ENCODE results near the gene AGRN.
"Not testable (repeated sequence)": the region's sequence is repeated elsewhere in the genome, so short reads cannot be mapped to it uniquely, and the experiment has no call there.

The AGRN gene

DNA sequence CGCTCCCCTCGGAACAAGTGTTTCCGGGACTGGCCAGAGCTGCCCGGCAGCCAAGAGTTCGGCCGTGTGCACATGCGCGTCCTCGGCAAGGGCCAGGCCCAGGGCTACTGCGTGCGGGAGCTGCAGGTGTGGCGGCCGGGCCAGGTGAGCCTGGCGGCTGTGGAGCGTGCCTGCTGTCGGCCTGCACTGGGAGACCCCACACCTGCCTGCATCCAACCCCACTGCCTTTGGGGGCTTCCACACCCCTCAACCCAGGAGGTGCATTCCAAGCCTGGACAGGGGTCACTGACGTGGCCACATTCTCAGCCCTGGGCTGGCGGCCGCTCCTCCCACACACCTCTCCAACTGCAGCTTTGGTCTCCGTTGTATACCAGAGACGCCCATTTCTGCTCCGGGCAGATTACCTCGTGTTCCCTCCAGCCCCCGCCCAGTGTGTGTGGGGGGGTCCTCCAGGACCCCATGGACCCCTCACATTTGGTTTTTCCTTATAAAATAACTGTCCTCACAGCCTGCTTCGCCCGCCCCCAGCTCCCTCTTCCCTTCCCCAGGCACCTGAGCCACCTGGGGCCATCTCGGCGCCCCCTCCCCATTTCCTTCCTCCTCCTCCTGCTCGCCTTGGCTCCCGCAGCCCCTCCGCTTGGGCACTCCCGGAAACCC, 48.1 kb downstream of the AGRN start:
- DNase-seq: no peak

DNA sequence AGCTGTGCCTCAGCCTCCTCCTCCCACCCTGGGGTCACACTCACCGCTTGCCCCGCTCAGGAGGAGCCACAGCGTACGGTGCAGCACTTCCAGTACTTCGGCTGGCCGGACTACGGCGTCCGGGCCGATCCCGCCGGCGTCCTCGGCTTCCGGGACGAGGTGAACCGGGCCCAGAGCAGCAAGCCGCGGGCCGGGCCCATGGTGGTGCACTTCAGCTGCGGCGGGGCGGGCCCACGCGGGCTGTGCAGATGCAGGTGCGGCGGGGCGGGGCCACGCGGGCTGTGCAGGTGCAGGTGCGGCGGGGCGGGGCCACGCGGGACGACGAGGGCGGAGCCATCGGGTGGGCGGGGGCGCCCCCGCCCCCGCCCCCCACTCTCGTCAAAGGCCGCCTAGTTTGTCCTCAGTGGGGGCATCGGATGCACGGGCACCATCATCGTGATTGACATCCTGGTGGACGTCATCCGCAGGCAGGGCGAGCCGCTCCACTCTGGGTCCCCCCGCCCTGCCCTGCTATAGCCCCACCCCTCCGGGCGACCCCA, 48.7 kb downstream of the AGRN start:
- DNase-seq: peak; percentile 74 to 75

DNA sequence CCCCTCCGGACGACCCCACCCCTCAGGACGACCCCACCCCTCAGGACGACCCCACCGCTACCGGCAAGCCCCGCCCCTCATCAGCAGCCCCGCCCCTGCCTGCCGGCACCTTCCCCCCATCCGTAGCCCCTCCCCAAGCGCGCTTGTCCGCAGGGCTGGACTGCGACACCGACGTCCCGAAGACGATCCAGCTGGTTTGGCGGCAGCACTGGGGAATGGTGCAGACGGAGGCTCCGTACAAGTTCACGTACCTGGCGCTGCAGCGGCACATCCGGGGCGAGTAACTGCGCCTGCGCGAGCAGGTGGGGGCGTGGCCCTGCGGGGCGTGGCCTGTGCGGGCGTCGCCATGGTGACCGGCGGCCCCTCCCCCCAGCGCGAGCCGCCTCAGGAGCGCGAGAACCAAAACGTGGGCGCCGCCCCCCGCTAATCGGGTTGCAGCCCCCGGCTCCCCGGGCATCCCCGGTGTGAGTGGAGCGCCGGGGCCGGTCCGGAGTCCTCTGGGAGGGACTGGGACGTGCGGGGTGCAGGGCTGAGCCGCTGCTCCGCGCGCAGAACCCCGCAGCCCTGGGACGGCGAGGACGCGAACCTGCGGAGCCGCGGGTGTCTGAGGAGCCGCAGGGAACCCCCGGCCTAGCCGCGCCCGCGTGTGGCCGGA, 49.3 kb downstream of the AGRN start:
- DNase-seq: peak; percentile 85 to 92

DNA sequence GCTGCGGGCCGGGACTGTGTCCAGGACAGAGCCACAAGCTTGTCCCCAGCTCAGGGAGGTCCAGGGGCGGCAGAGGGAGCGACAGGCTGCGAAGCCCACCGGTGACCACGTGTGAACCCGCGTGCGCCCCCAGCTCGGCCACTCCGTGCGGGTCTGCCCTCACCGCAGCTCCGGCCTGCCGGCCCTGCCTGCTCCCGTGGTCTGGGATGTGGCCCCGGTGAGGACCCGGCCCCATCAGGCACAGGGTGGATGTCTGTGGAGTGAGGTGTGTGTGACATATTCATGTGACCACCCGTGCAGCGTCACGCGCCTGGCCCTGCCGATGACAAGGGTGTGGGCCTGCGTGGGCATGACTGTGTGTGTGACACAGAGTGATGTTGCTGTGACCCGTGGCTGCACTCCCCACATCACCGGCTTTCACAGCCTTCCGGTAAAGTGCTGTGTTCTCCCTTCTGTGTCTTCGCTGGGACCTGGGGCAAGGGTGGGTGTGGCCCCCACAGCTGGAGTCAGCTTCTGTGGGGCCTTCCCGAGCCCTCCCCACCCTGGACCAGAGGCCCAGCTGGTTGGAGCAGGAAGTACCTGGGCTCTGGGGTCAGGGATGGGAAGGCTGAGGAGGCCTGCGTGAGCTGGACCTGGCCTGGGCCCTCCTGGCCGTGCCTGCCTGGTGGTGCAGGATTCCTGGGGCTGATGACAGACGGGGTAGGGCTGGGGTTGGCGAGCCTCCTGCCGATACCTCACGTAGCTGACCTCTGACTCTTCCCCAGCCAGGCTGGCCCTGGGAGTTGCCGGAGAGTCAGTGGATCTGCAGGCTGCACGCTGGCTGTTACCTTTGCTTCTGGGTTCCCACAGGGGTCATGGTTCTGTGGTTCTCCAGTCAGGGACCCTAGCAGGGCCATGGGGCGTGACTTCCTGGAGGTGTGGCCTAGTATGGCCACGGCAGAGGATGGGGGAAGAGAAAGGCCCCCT, 50.1 kb downstream of the AGRN start:
- peak in 1 of 2 donors; percentile 6 for DNase-seq

DNA sequence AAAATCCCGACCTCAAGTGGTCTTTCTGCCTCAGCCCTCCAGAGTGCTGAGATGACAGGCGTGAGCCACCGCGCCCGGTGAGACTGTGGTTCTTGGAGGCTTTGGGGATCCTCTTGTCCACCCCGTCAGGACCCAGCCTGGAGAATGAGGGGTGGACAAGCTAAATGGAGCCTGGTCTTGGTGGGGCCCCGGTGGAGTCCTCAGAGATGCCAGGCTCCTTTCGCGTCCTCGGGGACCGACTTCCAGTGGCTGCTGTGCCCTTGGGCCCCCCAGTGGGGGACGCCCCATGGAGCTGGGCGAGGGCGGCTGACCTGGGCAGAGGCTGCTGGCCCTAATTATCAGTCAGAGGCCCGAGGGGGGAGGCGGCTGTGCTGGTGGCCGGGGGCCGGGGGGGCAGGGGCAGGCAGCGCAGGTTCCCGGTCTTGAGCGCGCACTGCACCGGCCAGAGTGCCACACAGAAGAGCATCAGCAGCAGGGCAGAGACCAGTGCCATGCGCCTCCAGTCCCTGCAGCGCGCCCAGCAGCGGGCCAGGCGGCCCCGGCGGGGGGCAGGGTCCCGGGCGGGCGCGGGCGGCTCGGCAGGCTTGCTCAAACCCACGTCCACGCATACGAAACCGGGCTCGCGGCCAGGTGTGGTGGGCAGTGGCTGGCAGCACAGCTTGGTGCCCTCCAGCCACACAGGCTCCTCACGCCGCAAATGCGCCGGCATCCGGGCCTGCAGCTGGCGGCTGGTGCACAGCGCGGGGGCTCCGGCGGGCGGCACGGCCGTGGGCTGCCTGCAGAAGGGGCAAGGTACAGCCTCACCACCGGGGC, 51.8 kb downstream of the AGRN start:
- no peak for DNase-seq

DNA sequence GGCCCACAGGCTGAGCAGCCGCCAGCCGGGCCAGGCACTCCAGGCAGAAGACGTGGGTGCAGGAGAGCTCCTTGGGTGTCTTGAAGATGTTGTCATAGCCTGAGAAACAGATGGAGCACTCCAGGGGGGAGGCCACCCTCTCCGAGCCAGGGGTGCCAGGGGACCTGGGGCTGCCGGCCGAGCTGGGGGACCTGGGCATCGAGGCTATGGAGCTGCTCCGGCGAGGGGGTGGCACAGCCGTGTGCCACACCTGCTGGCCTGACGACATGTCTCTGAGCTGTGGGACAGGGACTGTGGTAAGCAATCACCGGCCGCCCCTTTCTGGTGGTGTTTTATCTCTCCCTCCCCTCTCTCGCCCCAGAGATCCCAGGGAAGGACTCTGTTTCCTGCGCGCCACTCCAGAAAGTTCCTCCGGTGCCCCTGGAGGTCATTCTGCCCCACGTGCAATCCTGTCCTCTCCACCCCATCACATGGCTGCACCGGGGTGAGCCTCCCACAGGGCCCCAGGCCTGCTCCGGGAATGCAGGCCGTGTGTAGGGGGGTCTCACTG, 52.5 kb downstream of the AGRN start:
- DNase-seq: no peak

DNA sequence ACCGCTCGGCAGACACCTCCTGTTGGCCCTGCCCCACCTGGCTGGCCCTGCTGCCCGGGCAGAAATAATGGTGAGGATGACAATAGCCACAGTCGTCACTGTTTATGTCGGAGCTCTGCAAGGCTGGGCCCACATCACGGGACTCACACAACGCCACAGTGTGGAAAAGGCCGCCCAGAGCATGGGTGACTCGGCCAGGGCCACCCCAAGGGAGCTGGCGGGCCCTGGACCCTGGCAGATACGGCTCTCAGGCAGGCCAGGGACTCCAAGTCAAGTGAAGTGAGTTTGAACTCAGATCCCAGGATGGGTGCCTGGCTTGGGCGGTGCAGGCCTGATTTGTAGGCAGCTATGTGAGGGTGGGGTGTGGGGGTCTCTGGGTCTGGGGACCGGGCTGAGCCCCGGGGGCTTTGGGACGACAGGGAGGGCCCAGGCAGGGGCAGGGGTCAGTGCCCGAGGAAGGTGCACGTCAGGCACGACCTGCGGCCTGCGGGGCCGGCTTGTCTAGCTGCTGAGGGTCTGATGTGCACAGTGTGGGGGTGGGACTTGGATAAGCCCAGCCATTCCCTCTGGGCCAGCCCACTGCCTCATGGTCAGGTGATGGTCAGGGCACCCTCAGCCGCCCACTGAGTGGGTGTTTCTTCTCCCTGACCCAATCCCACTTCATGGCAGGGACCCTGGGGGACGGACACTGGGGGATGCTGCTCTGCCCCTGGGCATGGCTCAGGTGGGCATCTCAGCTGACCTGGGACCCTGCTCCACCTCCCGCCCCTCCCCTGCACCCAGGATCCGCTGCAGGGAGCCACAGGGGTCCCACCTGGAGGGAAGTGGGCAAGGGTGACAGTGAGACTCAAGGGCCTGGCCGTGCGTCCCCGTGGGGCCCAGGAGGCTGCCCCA, 53.2 kb downstream of the AGRN start:
- DNase-seq: no peak

DNA sequence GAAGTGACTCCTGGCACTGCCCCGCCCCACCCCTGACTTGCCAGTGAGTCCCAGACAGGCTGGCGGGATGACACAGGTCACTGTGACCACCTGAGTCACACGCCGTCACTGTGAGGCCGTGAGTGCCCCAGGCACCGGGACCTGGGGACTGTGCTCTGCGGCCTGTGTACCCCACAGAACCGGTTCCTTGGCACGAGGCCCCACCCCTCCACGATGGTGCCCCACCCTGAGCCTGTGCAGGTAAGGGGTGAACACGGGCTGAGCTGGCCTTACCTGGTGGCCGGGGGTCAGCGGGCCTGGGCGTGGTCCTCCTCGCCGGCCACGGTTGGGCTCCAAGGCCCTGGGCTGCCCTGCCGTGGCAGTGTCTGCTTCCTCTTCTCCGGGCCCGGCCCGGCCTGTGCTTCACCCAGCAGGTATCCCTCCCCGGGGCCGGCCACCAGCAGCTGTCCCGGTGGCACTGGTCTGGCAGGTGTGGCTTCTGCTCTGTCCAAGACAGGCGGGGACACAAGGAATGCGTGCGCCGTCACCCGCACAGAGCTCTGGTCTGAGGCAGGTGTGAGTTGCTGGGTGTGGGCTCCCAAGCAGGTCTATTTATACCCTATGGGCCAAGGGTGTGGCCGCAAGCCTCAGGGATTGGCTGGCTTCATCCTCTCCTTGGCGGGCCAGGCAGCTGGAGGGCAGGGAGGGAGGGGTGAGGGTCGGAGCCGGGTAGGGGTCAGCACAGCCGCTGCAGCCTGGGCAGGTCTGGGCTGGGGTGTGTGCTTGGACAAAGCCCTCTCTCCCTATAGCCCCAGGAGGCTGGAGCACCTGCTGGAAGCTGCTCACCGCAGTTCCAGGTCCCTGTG, 54.0 kb downstream of the AGRN start, which contains the start of gene RNF223:
Gene RNF223 (minus strand): TSS at position 564 of the 845 bp plus-strand sequence. CDS start 1,740 bp downstream, outside the sequence.
- no peak for DNase-seq

DNA sequence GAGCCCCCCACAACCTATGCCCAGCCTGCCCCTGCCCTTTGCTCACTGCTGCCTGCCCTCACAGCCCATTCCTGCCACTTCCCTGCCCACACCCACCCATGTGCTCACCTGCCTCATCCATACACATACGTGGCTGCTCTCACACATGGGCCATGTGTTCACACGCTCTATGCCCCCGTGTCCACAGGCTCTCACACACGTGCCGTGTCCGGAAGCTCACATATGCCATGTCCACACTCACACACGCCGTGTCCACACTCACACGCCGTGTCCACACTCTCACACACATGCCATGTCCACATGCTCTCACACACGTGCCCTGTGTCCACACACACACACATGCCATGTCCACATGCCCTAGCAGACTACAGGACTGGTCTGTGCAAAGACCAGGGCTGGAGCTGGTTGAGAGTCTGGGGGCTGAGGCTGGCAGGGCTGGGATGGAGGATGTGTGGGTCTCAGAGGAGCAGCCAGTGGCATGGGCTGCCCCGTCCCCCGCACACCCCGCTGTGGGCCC, 54.8 kb downstream of the AGRN start:
- no peak for DNase-seq

DNA sequence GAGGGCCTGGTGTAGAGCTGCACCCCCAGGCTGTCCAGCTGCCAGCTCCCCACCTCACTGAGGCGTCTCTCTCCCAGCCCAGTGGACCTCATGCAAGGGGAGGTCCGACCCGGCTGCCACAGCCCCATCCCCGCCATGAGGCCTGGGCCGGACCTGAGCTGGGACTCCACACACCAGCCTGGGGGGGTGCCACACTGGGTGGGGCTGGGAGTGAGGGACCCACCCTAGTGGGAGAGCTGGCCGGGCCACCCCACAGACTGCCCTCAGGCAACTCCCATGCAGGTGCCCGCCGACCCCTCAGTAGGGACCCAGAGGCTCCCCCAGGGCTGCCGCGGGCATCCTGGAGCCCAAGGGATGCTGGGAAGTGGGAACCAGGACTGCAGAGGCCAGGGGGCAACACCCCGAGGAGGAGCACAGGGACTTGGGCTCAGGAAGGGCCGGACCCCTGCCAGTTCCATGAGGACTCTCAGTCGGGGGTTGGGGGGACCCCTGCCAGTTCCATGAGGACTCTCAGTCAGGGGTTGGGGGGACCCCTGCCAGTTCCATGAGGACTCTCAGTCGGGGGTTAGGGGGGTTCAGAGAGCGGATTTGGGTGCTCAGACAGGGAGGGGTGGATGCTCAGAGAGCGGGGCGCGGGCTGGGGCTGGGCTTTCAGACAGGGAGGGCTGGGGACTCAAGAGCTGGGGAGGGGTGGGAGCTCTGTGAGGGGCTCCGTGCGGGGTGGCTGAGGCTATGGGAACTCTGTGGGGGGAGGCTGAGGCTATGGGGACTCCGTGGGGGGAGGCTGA, 55.4 kb downstream of the AGRN start:
- no peak for DNase-seq

DNA sequence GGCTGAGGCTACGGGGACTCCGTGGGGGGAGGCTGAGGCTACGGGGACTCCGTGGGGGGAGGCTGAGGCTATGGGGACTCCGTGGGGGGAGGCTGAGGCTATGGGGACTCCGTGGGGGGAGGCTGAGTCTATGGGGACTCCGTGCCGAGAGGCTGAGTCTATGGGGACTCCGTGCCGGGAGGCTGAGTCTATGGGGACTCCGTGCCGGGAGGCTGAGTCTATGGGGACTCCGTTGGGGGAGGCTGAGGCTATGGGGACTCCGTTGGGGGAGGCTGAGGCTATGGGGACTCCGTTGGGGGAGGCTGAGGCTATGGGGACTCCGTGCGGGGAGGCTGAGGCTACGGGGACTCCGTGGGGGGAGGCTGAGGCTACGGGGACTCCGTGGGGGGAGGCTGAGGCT, 57.5 kb downstream of the AGRN start:
- not testable (repeated sequence) for DNase-seq

DNA sequence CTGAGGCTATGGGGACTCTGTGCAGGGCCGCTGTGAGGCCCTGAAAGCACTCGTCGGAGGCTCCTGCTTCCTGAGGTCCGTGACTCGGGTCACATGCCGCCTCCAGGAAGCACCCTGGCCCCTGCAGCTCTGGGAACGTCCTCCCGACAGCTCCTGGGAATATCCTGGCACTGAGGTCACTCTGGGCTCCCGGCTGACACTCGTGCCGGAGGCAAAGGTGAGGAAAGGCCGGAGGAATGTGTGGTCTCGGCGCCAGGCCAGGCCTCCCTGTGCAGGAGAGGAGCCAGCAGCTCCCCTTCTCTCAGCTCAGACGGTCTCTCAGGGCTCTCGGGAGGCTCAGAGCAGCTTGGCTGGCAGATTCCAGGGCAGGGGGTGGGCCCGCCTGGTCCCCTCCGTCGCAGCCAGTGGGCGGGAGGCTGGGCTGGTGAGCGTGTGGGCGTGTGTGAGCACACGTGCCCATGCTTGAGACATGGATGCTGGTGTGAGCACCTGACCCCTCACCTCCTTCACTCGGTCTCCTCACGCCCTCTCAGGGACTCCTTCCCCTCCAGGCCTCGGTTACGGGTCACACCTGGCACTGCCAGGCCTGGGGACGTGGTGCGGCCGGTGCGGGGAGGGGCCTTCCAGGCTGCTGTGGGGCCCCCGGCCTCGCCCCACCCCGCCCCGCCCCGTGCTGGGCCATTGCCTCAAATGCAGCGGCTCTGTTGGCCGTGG, 59.6 kb downstream of the AGRN start:
- DNase-seq: peak in 1 of 2 donors; percentile 31

DNA sequence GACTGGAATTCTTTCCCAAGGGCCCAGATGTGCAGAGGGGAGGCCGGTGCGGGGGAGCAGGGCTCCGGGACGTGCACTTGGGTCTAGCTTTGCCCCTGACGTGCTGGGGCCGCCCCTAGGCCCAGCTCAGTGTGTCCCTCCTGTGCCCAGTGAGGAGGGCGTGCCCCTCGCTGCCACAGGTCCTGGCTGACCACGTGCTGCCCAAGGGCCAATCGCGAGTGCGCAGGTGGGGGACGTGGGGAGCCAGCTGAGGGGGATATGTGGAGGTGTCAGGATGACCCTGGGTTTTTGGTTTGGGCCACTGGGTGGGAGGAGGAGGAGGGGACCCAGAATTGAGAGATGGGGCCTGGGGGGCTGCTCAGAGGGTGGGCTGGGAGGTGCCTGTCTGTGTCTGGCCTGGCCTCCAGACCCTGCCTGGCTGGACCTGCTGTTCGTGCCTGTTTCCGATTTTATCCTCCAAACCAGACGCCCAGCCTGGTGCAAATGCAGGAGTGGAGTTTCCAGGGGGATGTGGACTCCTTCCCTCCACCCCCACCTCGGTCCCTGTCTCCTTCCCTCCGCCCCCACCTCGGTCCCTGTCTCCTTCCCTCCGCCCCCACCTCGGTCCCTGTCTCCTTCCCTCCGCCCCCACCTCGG, 60.3 kb downstream of the AGRN start:
- no peak for DNase-seq

DNA sequence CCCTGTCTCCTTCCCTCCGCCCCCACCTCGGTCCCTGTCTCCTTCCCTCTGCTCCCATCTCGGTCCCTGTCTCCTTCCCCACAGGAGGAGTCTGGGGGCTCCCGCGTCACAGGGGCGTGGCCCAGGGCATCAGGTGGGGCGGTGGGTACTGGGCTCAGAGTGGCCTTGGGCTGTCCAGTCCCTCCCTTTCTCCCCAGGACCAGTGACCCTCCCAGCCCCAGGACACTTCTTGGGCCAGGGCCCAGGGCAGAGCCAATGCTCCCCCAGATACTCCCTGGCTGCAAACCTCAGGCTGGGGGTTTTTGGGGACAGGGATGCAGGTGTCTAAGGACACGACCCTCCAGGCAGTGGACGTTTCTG, 61.0 kb downstream of the AGRN start:
- DNase-seq: no peak

DNA sequence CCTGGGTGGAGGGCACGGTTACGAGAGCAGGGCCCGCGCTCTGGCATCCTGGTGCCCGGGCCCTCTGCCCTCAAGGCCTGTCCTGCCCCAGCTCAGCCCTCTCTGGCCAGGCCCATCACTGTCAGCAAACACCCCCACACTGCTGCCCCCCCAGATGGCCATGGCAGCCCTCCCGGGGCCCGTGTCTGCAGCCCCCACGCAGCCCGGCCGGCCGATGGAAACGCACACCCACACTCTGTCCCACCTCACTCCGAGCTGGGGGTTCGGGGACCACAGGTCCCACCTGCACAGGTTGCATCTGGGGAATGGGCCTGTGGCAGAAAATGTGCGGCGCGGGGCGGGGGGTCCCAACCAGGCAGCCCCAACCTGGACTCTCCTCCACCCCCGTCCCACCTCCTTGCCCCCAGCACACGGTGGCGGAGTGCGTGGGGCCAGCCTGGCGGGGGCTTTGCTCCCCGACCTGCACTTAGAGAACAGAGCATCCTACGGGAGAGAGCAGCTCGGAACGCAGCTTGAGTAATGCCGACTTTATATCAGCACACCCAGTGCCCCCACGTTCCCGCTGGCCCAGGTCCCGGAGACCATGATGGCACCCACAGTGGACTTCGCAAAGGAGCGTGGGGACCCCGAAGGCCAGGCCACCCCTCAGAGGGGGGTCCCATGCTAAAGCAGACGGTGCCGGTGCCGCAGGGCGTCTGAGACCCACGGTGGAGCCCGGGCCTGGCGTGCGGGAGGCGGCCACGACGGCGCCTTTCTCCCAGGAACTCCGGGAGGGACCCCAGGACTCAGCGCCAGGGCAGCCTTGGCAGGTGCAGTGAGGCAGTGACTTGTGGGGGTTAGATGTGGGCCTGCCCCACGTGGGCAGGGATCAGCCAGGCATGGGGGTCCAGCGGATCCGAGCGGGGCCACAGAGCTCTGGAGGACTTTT, 61.7 kb downstream of the AGRN start:
- DNase-seq: no peak

DNA sequence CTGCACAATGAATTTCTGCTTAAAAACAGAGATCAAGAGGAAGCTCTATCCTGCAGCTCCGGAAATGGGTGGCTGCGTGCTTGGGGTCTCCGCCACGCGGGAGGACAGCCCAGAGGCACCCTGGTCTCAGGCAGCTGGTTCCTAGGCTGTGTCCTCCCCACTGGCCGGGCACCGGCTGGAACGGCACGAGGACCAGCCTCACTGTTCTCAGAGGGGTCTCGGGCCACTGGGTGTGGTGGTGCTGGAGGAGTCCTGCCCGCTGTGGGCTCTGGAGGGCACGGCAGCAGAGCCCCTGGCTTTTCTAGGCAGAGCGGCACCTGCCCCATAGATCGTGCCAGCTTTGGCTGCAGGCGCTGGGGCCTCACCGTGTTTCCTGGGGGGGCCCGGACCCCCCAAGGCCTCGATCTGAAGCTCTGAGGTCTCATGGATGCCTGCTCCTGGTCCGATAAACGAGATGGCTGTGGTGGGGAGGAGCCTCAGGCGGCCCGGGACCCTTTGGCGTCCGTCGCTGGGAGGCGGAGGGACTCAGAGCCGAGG, 62.4 kb downstream of the AGRN start:
- no peak for DNase-seq

Data from CD4-positive, alpha-beta T cell treated with Interferon alpha-2 for 1 hour (primary cell).